Upper lobe of left lung (tissue), 6 donors: ENCODE measurements around the gene THOP1. TPM values are rescaled to one million over a fixed set of nuclear protein-coding genes. Genes with fewer than 3 reads are reported as not detected.

Source experiments
- ATAC-seq, 2 donors: fragments of 200-7000 bp; cut with Tn5 transposase; one replicate each; pipeline ENCODE4 v1.9.1; 2022; ENCODE audit warnings: mild to moderate bottlenecking in 2 of 2, moderate library complexity in 2 of 2; ENCODE audit not compliant: low FRiP score in 2 of 2
- DNase-seq, 2 donors: peaks; one replicate each; pipeline ENCODE4 v3.0.0-alpha.2; 2019 to 2020
- H3K27ac ChIP-seq, 4 donors: fragments of 200-600 bp; sonication (generic); one replicate each; pipeline ENCODE4 v1.5.1; 2016 to 2019
- H3K27me3 ChIP-seq, 4 donors: fragments of 200-600 bp; sonication (generic); one replicate each; pipeline ENCODE4 v1.5.1; 2017 to 2019
- H3K36me3 ChIP-seq, 4 donors: fragments of 200-600 bp; sonication (generic); one replicate each; pipeline ENCODE4 v1.5.1; 2016 to 2019
- H3K4me1 ChIP-seq, 4 donors: fragments of 200-600 bp; sonication (generic); one replicate each; pipeline ENCODE4 v1.5.1; 2018 to 2019
- H3K4me3 ChIP-seq, 4 donors: fragments of 200-600 bp; sonication (generic); one replicate each; pipeline ENCODE4 v1.5.1; 2017 to 2019; ENCODE audit warnings: mild to moderate bottlenecking in 2 of 4, moderate library complexity in 1 of 4
- H3K9me3 ChIP-seq, 4 donors: fragments of 200-600 bp; sonication (generic); one replicate each; pipeline ENCODE4 v1.5.1; 2018 to 2019
- EP300 ChIP-seq, 4 donors: sonication (generic); formaldehyde crosslinking; IDR thresholded peaks; one replicate each; pipeline ENCODE4 v1.5.1; 2017; ENCODE audit warnings: antibody characterized with exemption in 4 of 4, control low read depth in 2 of 4
- POLR2A ChIP-seq, 4 donors: fragments of 450-650 bp; IDR thresholded peaks; one replicate each; pipeline ENCODE4 v1.5.1; 2016 to 2017; ENCODE audit warnings: antibody characterized with exemption in 4 of 4, mild to moderate bottlenecking in 2 of 4
- POLR2AphosphoS5 ChIP-seq, 2 donors: sonication (generic); formaldehyde crosslinking; IDR thresholded peaks; one replicate each; pipeline ENCODE4 v1.5.1; 2017; ENCODE audit warnings: antibody characterized with exemption in 2 of 2
- WGBS, 2 donors: methylation state at CpG; one replicate each; pipeline ENCODE4 v1.1.5; 2017 to 2018; 5-methylcytosine and 5-hydroxymethylcytosine counted together
- total RNA-seq, 6 donors: library from RNA; depleted of rRNA in 4 of 6; stranded (reverse); fragments of >200 nt in 4 of 6; gene quantifications; one replicate each; pipeline versions ENCODE4 v1.1.0 to v1.2.1, GENCODE V29; 2016 to 2021
- TF ChIP-seq, protein P1 (sequence below), 6 experiments: fragments of 450-650 bp in 4 of 6; fragments of 200-600 bp in 2 of 6; sonication (generic) in 2 of 6; IDR thresholded peaks; one replicate each; pipeline ENCODE4 v1.5.1; 2016 to 2019; ENCODE audit warnings: antibody characterized with exemption in 6 of 6
- donor health status: DM: no; HTN: no; CAD: no; lungs with moderate emphysema.
- donor health status: DM: no; HTN: yes; CAD: no; lungs with severe emphysema.

Gene THOP1
- total RNA-seq, 6 donors from 2014 or later, result 28.7 to 62.3 (median 43.1) TPM

- H3K4me3 ChIP-seq, result no peak overlapping the region
- ATAC-seq (no peak), DNase-seq (no peak)
- no peaks in the 10 kb centered on the region for H3K9me3 ChIP-seq
- WGBS, 2 donors, result 71 to 75% methylated on average over 8 of the region's 8 CpGs
- no peak overlapping the region for H3K27ac ChIP-seq
- peaks cover 11 to 15% (median 13%) of the 10 kb centered on the region in 4 donors for H3K4me1 ChIP-seq
- no peaks in the 10 kb centered on the region for H3K36me3 ChIP-seq
- TF ChIP-seq, protein P1, sequence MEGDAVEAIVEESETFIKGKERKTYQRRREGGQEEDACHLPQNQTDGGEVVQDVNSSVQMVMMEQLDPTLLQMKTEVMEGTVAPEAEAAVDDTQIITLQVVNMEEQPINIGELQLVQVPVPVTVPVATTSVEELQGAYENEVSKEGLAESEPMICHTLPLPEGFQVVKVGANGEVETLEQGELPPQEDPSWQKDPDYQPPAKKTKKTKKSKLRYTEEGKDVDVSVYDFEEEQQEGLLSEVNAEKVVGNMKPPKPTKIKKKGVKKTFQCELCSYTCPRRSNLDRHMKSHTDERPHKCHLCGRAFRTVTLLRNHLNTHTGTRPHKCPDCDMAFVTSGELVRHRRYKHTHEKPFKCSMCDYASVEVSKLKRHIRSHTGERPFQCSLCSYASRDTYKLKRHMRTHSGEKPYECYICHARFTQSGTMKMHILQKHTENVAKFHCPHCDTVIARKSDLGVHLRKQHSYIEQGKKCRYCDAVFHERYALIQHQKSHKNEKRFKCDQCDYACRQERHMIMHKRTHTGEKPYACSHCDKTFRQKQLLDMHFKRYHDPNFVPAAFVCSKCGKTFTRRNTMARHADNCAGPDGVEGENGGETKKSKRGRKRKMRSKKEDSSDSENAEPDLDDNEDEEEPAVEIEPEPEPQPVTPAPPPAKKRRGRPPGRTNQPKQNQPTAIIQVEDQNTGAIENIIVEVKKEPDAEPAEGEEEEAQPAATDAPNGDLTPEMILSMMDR (IDR thresholded peaks at IDR 0.05), result no peak
- TF ChIP-seq POLR2AphosphoS5 (IDR thresholded peaks at IDR 0.05), result no peak
- H3K27me3 ChIP-seq, result no peaks in the 10 kb centered on the region
These were observed 42.2 kb upstream of the THOP1 start for GRCh38 chr19:2743099-2743498.

GRCh38 chr19:2744113-2744512 is 41.2 kb upstream of the THOP1 start:
- H3K27me3 ChIP-seq, result no peaks in the 10 kb centered on the region
- no peaks in the 10 kb centered on the region for H3K36me3 ChIP-seq
- WGBS, 2 donors, result 32 to 46% methylated on average over 4 of the region's 4 CpGs
- TF ChIP-seq, protein P1 (IDR thresholded peaks at IDR 0.05), result no peak
- TF ChIP-seq POLR2A (IDR thresholded peaks at IDR 0.05), result no peak
- no peak for TF ChIP-seq EP300 (IDR thresholded peaks at IDR 0.05)
- no peak for TF ChIP-seq POLR2AphosphoS5 (IDR thresholded peaks at IDR 0.05)
- DNase-seq, result no peak
- no peak overlapping the region for H3K4me3 ChIP-seq
- ATAC-seq, result no peak
- H3K4me1 ChIP-seq, result peaks cover 5 to 10% (median 7%) of the 10 kb centered on the region in 4 donors
- H3K9me3 ChIP-seq, result no peaks in the 10 kb centered on the region
- no peak overlapping the region for H3K27ac ChIP-seq

DNA sequence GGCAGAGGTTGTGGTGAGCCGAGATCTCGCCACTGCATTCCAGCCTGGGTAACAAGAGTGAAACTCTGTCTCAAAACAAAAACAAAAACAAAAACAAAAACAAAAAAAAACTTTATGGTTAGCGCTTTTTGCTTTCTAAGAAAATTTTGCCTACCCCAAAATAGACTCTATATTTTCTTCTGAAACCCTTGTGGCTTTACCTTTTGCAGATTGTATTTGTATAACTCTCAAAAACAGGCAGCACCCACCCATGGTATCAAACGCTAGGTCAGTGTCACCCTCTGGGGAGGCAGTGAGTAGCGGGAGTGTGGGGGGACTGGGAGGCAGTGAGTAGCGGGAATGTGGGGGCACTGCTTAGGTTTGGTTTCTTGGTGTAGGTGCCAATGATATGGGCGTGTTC is 38.0 kb upstream of the THOP1 start:
- Histone ChIP-seq H3K4me1 (peaks cover 0 to 8% (median 5%) of the 10 kb centered on the region in 4 donors), H3K27me3 (no peaks in the 10 kb centered on the region), H3K27ac (no peak overlapping the region), H3K4me3 (no peak overlapping the region), H3K36me3 (no peaks in the 10 kb centered on the region), H3K9me3 (no peaks in the 10 kb centered on the region)
- 84 to 87% methylated on average over 7 of the region's 7 CpGs for WGBS, 2 donors
- no peak for ATAC-seq
- no peak for TF ChIP-seq POLR2AphosphoS5 (IDR thresholded peaks at IDR 0.05)
- TF ChIP-seq EP300 (IDR thresholded peaks at IDR 0.05), result no peak
- TF ChIP-seq, protein P1 (IDR thresholded peaks at IDR 0.05), result no peak
- no peak for TF ChIP-seq POLR2A (IDR thresholded peaks at IDR 0.05)
- no peak for DNase-seq

GRCh38 chr19:2750808-2751437 is 34.4 kb upstream of the THOP1 start:
- 65 to 75% methylated on average over 17 of the region's 17 CpGs for WGBS, 2 donors
- peaks cover 4 to 28% (median 20%) of the 10 kb centered on the region in 4 donors for H3K36me3 ChIP-seq
- H3K4me1 ChIP-seq, result peaks cover 0 to 8% (median 5%) of the 10 kb centered on the region in 4 donors
- TF ChIP-seq POLR2A (IDR thresholded peaks at IDR 0.05) (no peak), EP300 (IDR thresholded peaks at IDR 0.05) (no peak), POLR2AphosphoS5 (IDR thresholded peaks at IDR 0.05) (no peak)
- TF ChIP-seq, protein P1 (IDR thresholded peaks at IDR 0.05), result no peak
- no peaks in the 10 kb centered on the region for H3K9me3 ChIP-seq
- no peak overlapping the region for H3K27ac ChIP-seq
- ATAC-seq (no peak), DNase-seq (no peak)
- no peak overlapping the region for H3K4me3 ChIP-seq
- no peaks in the 10 kb centered on the region for H3K27me3 ChIP-seq

- TF ChIP-seq, protein P1 (IDR thresholded peaks at IDR 0.05), result no peak
- TF ChIP-seq POLR2AphosphoS5 (IDR thresholded peaks at IDR 0.05), result no peak
- TF ChIP-seq POLR2A (IDR thresholded peaks at IDR 0.05), result no peak
- no peak for TF ChIP-seq EP300 (IDR thresholded peaks at IDR 0.05)
- Histone ChIP-seq H3K27ac (no peak overlapping the region), H3K4me1 (peaks cover 0 to 8% (median 5%) of the 10 kb centered on the region in 4 donors), H3K36me3 (peaks cover 4 to 33% (median 23%) of the 10 kb centered on the region in 4 donors), H3K4me3 (no peak overlapping the region), H3K9me3 (no peaks in the 10 kb centered on the region), H3K27me3 (no peaks in the 10 kb centered on the region)
- WGBS, 2 donors, result 90% methylated on average over 16 to 21 of the region's 21 CpGs
- DNase-seq (no peak), ATAC-seq (no peak)
These were observed 33.9 kb upstream of the THOP1 start for GRCh38 chr19:2751438-2751830.
